HepG2 (cell line): ENCODE results near the gene AKR1A1. TPM values are rescaled to one million over a fixed set of nuclear protein-coding genes. Genes with fewer than 3 reads are reported as not detected.
A peak's percentile ranks its signal among the peaks of the same experiment; 100 is the strongest.

Experiments
- ARNT2 ChIP-seq: sonication (generic); formaldehyde crosslinking; IDR thresholded peaks from 2 replicates; pipeline ENCODE4 v1.8.0; 2022; ENCODE audit warnings: mild to moderate bottlenecking, low read depth, missing genetic modification reagents, moderate library complexity
- CC2D1A ChIP-seq: sonication (generic); formaldehyde crosslinking; IDR thresholded peaks from 2 replicates; pipeline ENCODE4 v1.8.1; 2023; ENCODE audit warnings: mild to moderate bottlenecking, missing genetic modification reagents
- ELF1 ChIP-seq: sonication (generic); formaldehyde crosslinking; IDR thresholded peaks from 2 replicates; pipeline ENCODE4 v1.4.0; 2020; ENCODE audit warnings: missing genetic modification reagents
- MYNN ChIP-seq: sonication (generic); formaldehyde crosslinking; IDR thresholded peaks from 2 replicates; pipeline ENCODE4 v1.4.0; 2020; ENCODE audit warnings: mild to moderate bottlenecking, low read depth, missing genetic modification reagents
- PAX8 ChIP-seq: sonication (generic); formaldehyde crosslinking; IDR thresholded peaks from 2 replicates; pipeline ENCODE4 v1.8.0; 2022; ENCODE audit warnings: mild to moderate bottlenecking, missing genetic modification reagents, borderline replicate concordance
- SNAPC2 ChIP-seq: sonication (generic); formaldehyde crosslinking; IDR thresholded peaks from 2 replicates; pipeline ENCODE4 v1.8.1; 2022; ENCODE audit warnings: mild to moderate bottlenecking, missing genetic modification reagents
- SOX13 ChIP-seq, 3 experiments: fragments of 450-650 bp in 1 of 3; sonication (generic) in 1 of 3; formaldehyde crosslinking in 1 of 3; IDR thresholded peaks in 2 of 3; conservative IDR thresholded peaks in 1 of 3; 2 replicates each; pipeline versions ENCODE4 v1.5.0 to v1.6.1; 2016 to 2020; ENCODE audit warnings: antibody characterized with exemption in 1 of 3, mild to moderate bottlenecking in 1 of 3, missing compliant biosample characterization in 1 of 3, missing genetic modification reagents in 1 of 3, moderate library complexity in 1 of 3
- TBX2 ChIP-seq: sonication (generic); formaldehyde crosslinking; IDR thresholded peaks from 2 replicates; pipeline ENCODE4 v1.5.0; 2020; ENCODE audit warnings: missing genetic modification reagents, mild to moderate bottlenecking, borderline replicate concordance
- TOE1 ChIP-seq: sonication (generic); formaldehyde crosslinking; IDR thresholded peaks from 2 replicates; pipeline ENCODE4 v1.4.0; 2020; ENCODE audit warnings: mild to moderate bottlenecking, missing genetic modification reagents
- ZFP36L1 ChIP-seq: sonication (generic); formaldehyde crosslinking; IDR thresholded peaks from 2 replicates; pipeline ENCODE4 v1.8.0; 2022; ENCODE audit warnings: mild to moderate bottlenecking, missing genetic modification reagents, moderate library complexity
- ZNF564 ChIP-seq: sonication (generic); formaldehyde crosslinking; IDR thresholded peaks from 2 replicates; pipeline ENCODE4 v1.8.1; 2023; ENCODE audit warnings: mild to moderate bottlenecking, missing genetic modification reagents
- ZNF660 ChIP-seq: sonication (generic); formaldehyde crosslinking; IDR thresholded peaks from 2 replicates; pipeline ENCODE4 v1.5.1; 2020; ENCODE audit warnings: mild to moderate bottlenecking, low read depth, missing genetic modification reagents, borderline replicate concordance
- ZNF670 ChIP-seq: sonication (generic); formaldehyde crosslinking; IDR thresholded peaks from 2 replicates; pipeline ENCODE4 v1.8.0; 2022; ENCODE audit warnings: mild to moderate bottlenecking, missing genetic modification reagents, borderline replicate concordance
- polyA plus RNA-seq, 8 experiments: library from polyadenylated mRNA; depleted of rRNA in 3 of 8; stranded (reverse) in 7 of 8; unstranded in 1 of 8; fragments of >200 nt; fragmentation: Illumina TruSeq in 4 of 8; extraction: Trizol in 4 of 8; gene quantifications; 2 replicates each; pipeline versions ENCODE4 v1.2.1 to v1.2.3, GENCODE V29; 2011 to 2016; ENCODE audit warnings: low read depth in 4 of 8, missing spikeins in 1 of 8, mixed read lengths in 1 of 8; ENCODE audit not compliant: insufficient read depth in 1 of 8
- total RNA-seq, 5 experiments: library from RNA; depleted of rRNA; stranded (reverse); fragments of >200 nt; fragmentation: Illumina TruSeq; extraction: Trizol; gene quantifications; 2 replicates each; pipeline ENCODE4 v1.2.3, GENCODE V29; 2016; ENCODE audit warnings: low read depth in 1 of 5
- TF ChIP-seq, protein P1 (sequence below): sonication (generic); formaldehyde crosslinking; conservative IDR thresholded peaks from 2 replicates; pipeline ENCODE4 v1.8.1; 2023; ENCODE audit warnings: missing genetic modification reagents
- TF ChIP-seq, protein P2 (sequence below): fragments of 450-650 bp; IDR thresholded peaks from 2 replicates; pipeline ENCODE4 v1.6.1; 2017; ENCODE audit warnings: mild to moderate bottlenecking
- TF ChIP-seq, protein P3 (sequence below): sonication (generic); formaldehyde crosslinking; IDR thresholded peaks from 2 replicates; pipeline ENCODE4 v1.5.0; 2020; ENCODE audit warnings: missing genetic modification reagents, mild to moderate bottlenecking, borderline replicate concordance
- TF ChIP-seq, protein P4 (sequence below): sonication (generic); formaldehyde crosslinking; IDR thresholded peaks from 2 replicates; pipeline ENCODE4 v1.4.0; 2020; ENCODE audit warnings: mild to moderate bottlenecking, missing genetic modification reagents, borderline replicate concordance
- TF ChIP-seq, protein P5 (sequence below): sonication (generic); formaldehyde crosslinking; IDR thresholded peaks from 2 replicates; pipeline ENCODE4 v1.4.0; 2020; ENCODE audit warnings: missing genetic modification reagents

The AKR1A1 gene
- total and polyA plus RNA-seq, 2 of the 13 experiments (the other 11 are each of a cell fraction or from before 2014, with no cell fraction given) = 181 to 217 TPM

DNA sequence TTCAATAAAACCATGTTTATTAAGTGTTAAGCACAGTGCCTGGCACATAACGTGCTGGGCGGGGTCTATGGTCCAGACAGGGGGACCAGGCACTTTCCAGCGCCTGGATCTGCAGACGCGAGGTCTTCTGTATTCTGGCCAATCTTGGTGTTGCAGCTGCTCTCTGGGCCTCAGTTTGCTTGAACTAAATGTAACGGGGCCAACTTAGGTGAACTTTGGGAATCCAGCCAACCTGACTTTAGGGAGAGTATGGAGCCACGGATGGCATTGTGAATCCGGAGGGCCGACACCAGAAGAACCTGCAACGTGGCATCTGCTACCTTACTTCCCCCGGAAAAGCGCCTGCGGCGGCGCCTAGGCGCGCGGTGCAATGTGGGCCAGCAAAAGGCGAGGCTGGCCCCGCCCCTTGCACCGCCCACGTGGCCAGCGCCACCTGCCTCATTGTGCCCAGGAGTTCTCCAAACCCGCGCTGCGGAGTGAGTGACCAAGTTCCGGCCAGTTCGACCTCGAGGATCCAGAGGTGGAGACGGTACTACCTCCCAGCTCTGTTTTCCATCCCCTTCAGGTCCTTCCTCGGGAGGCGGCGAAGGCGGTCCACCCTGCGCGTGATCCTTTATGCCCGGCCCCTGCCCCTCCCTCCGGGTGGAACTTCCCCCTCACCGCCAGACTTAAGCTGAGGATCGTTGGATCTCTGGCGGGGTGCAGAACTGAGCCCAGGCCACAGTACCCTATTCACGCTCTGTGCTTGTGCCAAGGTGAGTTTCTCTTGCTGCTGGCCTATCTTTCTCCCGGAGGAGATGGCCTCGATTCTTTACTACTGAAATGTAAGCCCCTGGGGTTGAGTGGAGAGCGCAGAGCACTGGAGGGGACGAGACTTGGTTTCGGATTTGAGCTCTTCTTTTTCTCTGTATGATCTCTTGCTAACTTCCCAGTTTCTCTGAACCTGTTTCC is at the start of gene AKR1A1 (continued):
- TF ChIP-seq, protein P1, sequence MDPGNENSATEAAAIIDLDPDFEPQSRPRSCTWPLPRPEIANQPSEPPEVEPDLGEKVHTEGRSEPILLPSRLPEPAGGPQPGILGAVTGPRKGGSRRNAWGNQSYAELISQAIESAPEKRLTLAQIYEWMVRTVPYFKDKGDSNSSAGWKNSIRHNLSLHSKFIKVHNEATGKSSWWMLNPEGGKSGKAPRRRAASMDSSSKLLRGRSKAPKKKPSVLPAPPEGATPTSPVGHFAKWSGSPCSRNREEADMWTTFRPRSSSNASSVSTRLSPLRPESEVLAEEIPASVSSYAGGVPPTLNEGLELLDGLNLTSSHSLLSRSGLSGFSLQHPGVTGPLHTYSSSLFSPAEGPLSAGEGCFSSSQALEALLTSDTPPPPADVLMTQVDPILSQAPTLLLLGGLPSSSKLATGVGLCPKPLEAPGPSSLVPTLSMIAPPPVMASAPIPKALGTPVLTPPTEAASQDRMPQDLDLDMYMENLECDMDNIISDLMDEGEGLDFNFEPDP (CRISPR knock-in tag) = peak; percentile 88; the same call in 1 of the 2 replicates
- TF ChIP-seq ZFP36L1 (CRISPR knock-in tag) (peak; percentile 92; the same call in 1 of the 2 replicates), MYNN (CRISPR knock-in tag) (no peak), ARNT2 (peak; percentile 97; the same call in 1 of the 2 replicates), PAX8 (CRISPR knock-in tag) (no peak), TBX2 (peak; percentile 93), SOX13 (IDR thresholded peaks at IDR 0.05) (peak; percentile 10; the same call in 1 of the 2 replicates), SOX13 (CRISPR knock-in tag; conservative IDR thresholded peaks at IDR 0.05 in 1 of 2, IDR thresholded peaks at IDR 0.05 in 1 of 2) (no peak), ZNF670 (CRISPR knock-in tag) (no peak), SNAPC2 (CRISPR knock-in tag) (peak; percentile 92), ZNF564 (CRISPR knock-in tag) (no peak; the same call in 1 of the 2 replicates), ELF1 (CRISPR knock-in tag) (peak; percentile 79), CC2D1A (CRISPR knock-in tag) (no peak), TOE1 (no peak; the same call in 1 of the 2 replicates), ZNF660 (CRISPR knock-in tag) (no peak)
- TF ChIP-seq, protein P2, sequence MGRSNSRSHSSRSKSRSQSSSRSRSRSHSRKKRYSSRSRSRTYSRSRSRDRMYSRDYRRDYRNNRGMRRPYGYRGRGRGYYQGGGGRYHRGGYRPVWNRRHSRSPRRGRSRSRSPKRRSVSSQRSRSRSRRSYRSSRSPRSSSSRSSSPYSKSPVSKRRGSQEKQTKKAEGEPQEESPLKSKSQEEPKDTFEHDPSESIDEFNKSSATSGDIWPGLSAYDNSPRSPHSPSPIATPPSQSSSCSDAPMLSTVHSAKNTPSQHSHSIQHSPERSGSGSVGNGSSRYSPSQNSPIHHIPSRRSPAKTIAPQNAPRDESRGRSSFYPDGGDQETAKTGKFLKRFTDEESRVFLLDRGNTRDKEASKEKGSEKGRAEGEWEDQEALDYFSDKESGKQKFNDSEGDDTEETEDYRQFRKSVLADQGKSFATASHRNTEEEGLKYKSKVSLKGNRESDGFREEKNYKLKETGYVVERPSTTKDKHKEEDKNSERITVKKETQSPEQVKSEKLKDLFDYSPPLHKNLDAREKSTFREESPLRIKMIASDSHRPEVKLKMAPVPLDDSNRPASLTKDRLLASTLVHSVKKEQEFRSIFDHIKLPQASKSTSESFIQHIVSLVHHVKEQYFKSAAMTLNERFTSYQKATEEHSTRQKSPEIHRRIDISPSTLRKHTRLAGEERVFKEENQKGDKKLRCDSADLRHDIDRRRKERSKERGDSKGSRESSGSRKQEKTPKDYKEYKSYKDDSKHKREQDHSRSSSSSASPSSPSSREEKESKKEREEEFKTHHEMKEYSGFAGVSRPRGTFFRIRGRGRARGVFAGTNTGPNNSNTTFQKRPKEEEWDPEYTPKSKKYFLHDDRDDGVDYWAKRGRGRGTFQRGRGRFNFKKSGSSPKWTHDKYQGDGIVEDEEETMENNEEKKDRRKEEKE = no peak
- TF ChIP-seq, protein P3, sequence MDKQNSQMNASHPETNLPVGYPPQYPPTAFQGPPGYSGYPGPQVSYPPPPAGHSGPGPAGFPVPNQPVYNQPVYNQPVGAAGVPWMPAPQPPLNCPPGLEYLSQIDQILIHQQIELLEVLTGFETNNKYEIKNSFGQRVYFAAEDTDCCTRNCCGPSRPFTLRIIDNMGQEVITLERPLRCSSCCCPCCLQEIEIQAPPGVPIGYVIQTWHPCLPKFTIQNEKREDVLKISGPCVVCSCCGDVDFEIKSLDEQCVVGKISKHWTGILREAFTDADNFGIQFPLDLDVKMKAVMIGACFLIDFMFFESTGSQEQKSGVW = peak; percentile 49; the same call in 1 of the 2 replicates
- TF ChIP-seq, protein P4, sequence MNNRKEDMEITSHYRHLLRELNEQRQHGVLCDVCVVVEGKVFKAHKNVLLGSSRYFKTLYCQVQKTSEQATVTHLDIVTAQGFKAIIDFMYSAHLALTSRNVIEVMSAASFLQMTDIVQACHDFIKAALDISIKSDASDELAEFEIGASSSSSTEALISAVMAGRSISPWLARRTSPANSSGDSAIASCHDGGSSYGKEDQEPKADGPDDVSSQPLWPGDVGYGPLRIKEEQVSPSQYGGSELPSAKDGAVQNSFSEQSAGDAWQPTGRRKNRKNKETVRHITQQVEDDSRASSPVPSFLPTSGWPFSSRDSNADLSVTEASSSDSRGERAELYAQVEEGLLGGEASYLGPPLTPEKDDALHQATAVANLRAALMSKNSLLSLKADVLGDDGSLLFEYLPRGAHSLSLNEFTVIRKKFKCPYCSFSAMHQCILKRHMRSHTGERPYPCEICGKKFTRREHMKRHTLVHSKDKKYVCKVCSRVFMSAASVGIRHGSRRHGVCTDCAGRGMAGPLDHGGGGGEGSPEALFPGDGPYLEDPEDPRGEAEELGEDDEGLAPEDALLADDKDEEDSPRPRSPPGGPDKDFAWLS (CRISPR knock-in tag) = no peak
- TF ChIP-seq, protein P5, sequence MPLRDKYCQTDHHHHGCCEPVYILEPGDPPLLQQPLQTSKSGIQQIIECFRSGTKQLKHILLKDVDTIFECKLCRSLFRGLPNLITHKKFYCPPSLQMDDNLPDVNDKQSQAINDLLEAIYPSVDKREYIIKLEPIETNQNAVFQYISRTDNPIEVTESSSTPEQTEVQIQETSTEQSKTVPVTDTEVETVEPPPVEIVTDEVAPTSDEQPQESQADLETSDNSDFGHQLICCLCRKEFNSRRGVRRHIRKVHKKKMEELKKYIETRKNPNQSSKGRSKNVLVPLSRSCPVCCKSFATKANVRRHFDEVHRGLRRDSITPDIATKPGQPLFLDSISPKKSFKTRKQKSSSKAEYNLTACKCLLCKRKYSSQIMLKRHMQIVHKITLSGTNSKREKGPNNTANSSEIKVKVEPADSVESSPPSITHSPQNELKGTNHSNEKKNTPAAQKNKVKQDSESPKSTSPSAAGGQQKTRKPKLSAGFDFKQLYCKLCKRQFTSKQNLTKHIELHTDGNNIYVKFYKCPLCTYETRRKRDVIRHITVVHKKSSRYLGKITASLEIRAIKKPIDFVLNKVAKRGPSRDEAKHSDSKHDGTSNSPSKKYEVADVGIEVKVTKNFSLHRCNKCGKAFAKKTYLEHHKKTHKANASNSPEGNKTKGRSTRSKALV = 0 out of 2 replicates have a peak, but pooled peaks have one; percentile 44
